A549 (cell line): ENCODE measurements around the gene POMT1. TPM values are rescaled to one million over a fixed set of nuclear protein-coding genes. Genes with fewer than 3 reads are reported as not detected.
"Not testable (repeated sequence)": the region's sequence is repeated elsewhere in the genome, so short reads cannot be mapped to it uniquely, and the experiment has no call there.

Experiments
- ATAC-seq, 2 experiments: fragments of 200-7000 bp in 1 of 2; fragments of >200 bp in 1 of 2; cut with Nextera tagmentation in 1 of 2; cut with Tn5 transposase in 1 of 2; 3 replicates each; pipeline versions ENCODE4 v1.8.0 to v1.9.1; 2018 to 2020; ENCODE audit warnings: mild to moderate bottlenecking in 1 of 2, moderate library complexity in 1 of 2
- CTCF ChIA-PET: fragments of 300-600 bp; sonication (Branson Sonifier 250); formaldehyde crosslinking; extraction: SDS; loops from one replicate; lab custom pipeline; 2021; ENCODE audit warnings: antibody characterized with exemption, inconsistent platforms; lab: Yijun Ruan, JAX
- POLR2A ChIA-PET: fragments of 350-600 bp; formaldehyde crosslinking; extraction: SDS; loops from one replicate; lab custom pipeline; 2021; ENCODE audit warnings: antibody characterized with exemption, inconsistent platforms; lab: Yijun Ruan, JAX
- DNase-seq, 2 experiments: peaks; one replicate each; pipeline versions ENCODE4 v3.0.0 to v3.0.0-alpha.2; 2011 to 2016; ENCODE audit warnings: low read depth in 1 of 2, low spot score in 1 of 2
- FAIRE-seq: peaks from 2 replicates; lab custom pipeline; 2011; peaks lifted over from hg19 to GRCh38; lab: Jason Lieb, UNC
- H3K27ac ChIP-seq, 2 experiments: fragments of >200 bp; sonication (Bioruptor Twin); formaldehyde crosslinking; 3 replicates each; pipeline ENCODE4 v1.5.1; 2016 to 2017
- H3K4me1 ChIP-seq: fragments of >200 bp; sonication (Bioruptor Twin); formaldehyde crosslinking; 3 replicates; pipeline ENCODE4 v1.6.1; 2016
- H3K4me2 ChIP-seq: fragments of >200 bp; sonication (Bioruptor Twin); formaldehyde crosslinking; 3 replicates; pipeline ENCODE4 v1.6.1; 2016
- H3K4me3 ChIP-seq: fragments of >200 bp; sonication (Bioruptor Twin); formaldehyde crosslinking; 3 replicates; pipeline ENCODE4 v1.5.1; 2016
- H3K9me3 ChIP-seq: fragments of >200 bp; sonication (Bioruptor Twin); formaldehyde crosslinking; 3 replicates; pipeline ENCODE4 v1.6.1; 2016
- ATOH8 ChIP-seq: fragments of 250-450 bp; sonication (Bioruptor Pico); IDR thresholded peaks from 2 replicates; pipeline ENCODE4 v1.5.0; 2020; ENCODE audit warnings: low read depth, mild to moderate bottlenecking, moderate library complexity
- CHD2 ChIP-seq: fragments of 150-350 bp; IDR thresholded peaks from 2 replicates; pipeline ENCODE4 v1.6.1; 2014; ENCODE audit warnings: low read length; ENCODE audit not compliant: partially characterized antibody
- CHD4 ChIP-seq: fragments of 200-600 bp; sonication (generic); IDR thresholded peaks from 2 replicates; pipeline ENCODE4 v1.6.1; 2016; ENCODE audit warnings: antibody characterized with exemption, mild to moderate bottlenecking, borderline replicate concordance
- EHMT2 ChIP-seq: fragments of 200-600 bp; sonication (generic); IDR thresholded peaks from 2 replicates; pipeline ENCODE4 v1.6.1; 2016; ENCODE audit warnings: antibody characterized with exemption, low read depth, mild to moderate bottlenecking, moderate library complexity
- FOSL2 ChIP-seq, 2 experiments: fragments of 450-650 bp in 1 of 2; fragments of >200 bp in 1 of 2; sonication (Bioruptor Twin) in 1 of 2; formaldehyde crosslinking; IDR thresholded peaks; 2 replicates each; pipeline versions ENCODE4 v1.5.0 to v1.6.1; 2016 to 2020; ENCODE audit warnings: mild to moderate bottlenecking in 1 of 2, moderate library complexity in 1 of 2
- FOXS1 ChIP-seq: fragments of 250-450 bp; sonication (Bioruptor Pico); IDR thresholded peaks from 2 replicates; pipeline ENCODE4 v1.5.0; 2020; ENCODE audit warnings: mild to moderate bottlenecking, moderate library complexity
- HDAC2 ChIP-seq: fragments of 200-600 bp; sonication (generic); IDR thresholded peaks from 2 replicates; pipeline ENCODE4 v1.6.1; 2016
- HOXB13 ChIP-seq: fragments of 250-450 bp; sonication (Bioruptor Pico); IDR thresholded peaks from 2 replicates; pipeline ENCODE4 v1.5.0; 2020; ENCODE audit warnings: low read depth, mild to moderate bottlenecking, moderate library complexity
- HOXB5 ChIP-seq: fragments of 250-450 bp; sonication (Bioruptor Pico); IDR thresholded peaks from 2 replicates; pipeline ENCODE4 v1.5.0; 2020; ENCODE audit warnings: mild to moderate bottlenecking, moderate library complexity
- KDM5A ChIP-seq: fragments of 200-600 bp; sonication (generic); IDR thresholded peaks from 2 replicates; pipeline ENCODE4 v1.6.1; 2016; ENCODE audit warnings: antibody characterized with exemption, mild to moderate bottlenecking
- MAZ ChIP-seq: fragments of 150-350 bp; IDR thresholded peaks from 2 replicates; pipeline ENCODE4 v1.6.1; 2014; ENCODE audit warnings: antibody characterized with exemption, low read depth, low read length, borderline replicate concordance
- MYC ChIP-seq: IDR thresholded peaks from 2 replicates; pipeline ENCODE4 v1.6.1; 2012; ENCODE audit warnings: mild to moderate bottlenecking, inconsistent platforms, low read length, improper control_type of control experiment, borderline replicate concordance
- NFE2L2 ChIP-seq: fragments of 150-350 bp; conservative IDR thresholded peaks from 2 replicates; pipeline ENCODE4 v1.6.1; 2014; ENCODE audit warnings: low read length
- NPAS2 ChIP-seq: fragments of 250-450 bp; sonication (Bioruptor Pico); IDR thresholded peaks from 2 replicates; pipeline ENCODE4 v1.8.0; 2022; ENCODE audit warnings: mild to moderate bottlenecking, moderate library complexity, borderline replicate concordance
- PBX3 ChIP-seq: IDR thresholded peaks from 2 replicates; pipeline ENCODE4 v1.6.1; 2012
- REST ChIP-seq: fragments of 200-600 bp; sonication (generic); IDR thresholded peaks from 2 replicates; pipeline ENCODE4 v1.6.1; 2016; ENCODE audit warnings: antibody characterized with exemption, mild to moderate bottlenecking, moderate library complexity
- RNF2 ChIP-seq: fragments of 200-600 bp; sonication (generic); IDR thresholded peaks from 2 replicates; pipeline ENCODE4 v1.6.1; 2016; ENCODE audit warnings: low read depth, mild to moderate bottlenecking, antibody characterized with exemption, moderate library complexity, borderline replicate concordance
- SREBF2 ChIP-seq: fragments of 450-650 bp; IDR thresholded peaks from 2 replicates; pipeline ENCODE4 v1.6.1; 2014; ENCODE audit warnings: mild to moderate bottlenecking, moderate library complexity
- TP53 ChIP-seq: fragments of 250-450 bp; sonication (Bioruptor Pico); IDR thresholded peaks from 2 replicates; pipeline ENCODE4 v1.5.0; 2021; ENCODE audit warnings: mild to moderate bottlenecking, moderate library complexity
- ZSCAN20 ChIP-seq: fragments of 250-450 bp; sonication (Bioruptor Pico); IDR thresholded peaks from 2 replicates; pipeline ENCODE4 v1.8.0; 2022; ENCODE audit warnings: mild to moderate bottlenecking, moderate library complexity
- WGBS: methylation state at CpG from one replicate; pipeline ENCODE4 v1.1.6; 2017; ENCODE audit errors: missing lambda C conversion rate; 5-methylcytosine and 5-hydroxymethylcytosine counted together
- polyA plus RNA-seq, 4 experiments: library from polyadenylated mRNA; depleted of rRNA in 3 of 4; stranded (reverse); fragments of >200 nt; fragmentation: RNase III in 1 of 4; extraction: RNeasy Plus Mini Kit Qiagen cat#74134 plus additional on column Dnase treatment in 1 of 4; gene quantifications; 2 replicates in 3 of 4; 3 replicates in 1 of 4; pipeline ENCODE4 v1.2.3, GENCODE V29; 2011 to 2017
- TF ChIP-seq, protein P1 (sequence below): fragments of >200 bp; sonication (Bioruptor Twin); formaldehyde crosslinking; IDR thresholded peaks from 3 replicates; pipeline ENCODE4 v1.5.1; 2016

POMT1 gene
- polyA plus RNA-seq, 2 of the 4 experiments (the other 2 are of a cell fraction) = 16.5 to 17.7 TPM

DNA sequence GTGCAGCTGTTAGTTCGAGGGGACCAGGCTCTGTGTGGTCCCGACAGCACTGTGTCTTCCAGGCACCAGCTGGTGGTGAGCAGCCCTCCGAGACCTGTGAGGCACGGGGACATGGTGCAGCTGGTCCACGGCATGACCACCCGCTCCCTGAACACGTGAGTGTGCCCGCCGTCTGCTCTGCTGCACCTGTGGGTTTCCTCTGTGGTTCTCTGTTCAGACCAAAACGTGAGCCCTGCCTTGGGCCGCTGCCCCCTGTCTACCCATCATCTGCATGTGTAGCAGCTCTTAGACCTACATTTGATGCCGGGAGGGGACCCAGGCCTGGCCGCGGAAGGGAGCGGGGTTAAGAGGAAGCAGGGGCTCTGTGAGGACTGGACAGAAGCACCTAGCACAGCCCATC, 10.5 kb downstream of the POMT1 start:
- POLR2A ChIA-PET = no interaction called here
- Histone ChIP-seq H3K4me2 (no peak overlapping the region), H3K27ac (no peak overlapping the region)
- FAIRE-seq (no peak), DNase-seq (no peak)
- WGBS = 91% methylated on average over 15 of the region's 15 CpGs
- TF ChIP-seq CHD2 (no peak), KDM5A (no peak), FOSL2 (IDR thresholded peaks at IDR 0.05) (no peak), FOSL2 (CRISPR knock-in tag; IDR thresholded peaks at IDR 0.05) (no peak), MYC (no peak), HOXB13 (CRISPR knock-in tag) (no peak), NFE2L2 (no peak), HOXB5 (no peak), REST (no peak), NPAS2 (CRISPR knock-in tag) (no peak)
- TF ChIP-seq, all 56 proteins: peak for 0
- no peaks in the 10 kb centered on the region for H3K9me3 ChIP-seq
- no peak for ATAC-seq
- no peak overlapping the region for H3K4me3 ChIP-seq
- no peaks in the 10 kb centered on the region for H3K4me1 ChIP-seq
- CTCF ChIA-PET = interaction anchor here (0.9 kb wide), 2 partner anchors 15 to 23 kb away, joined by 3 read pairs; no protein-coding TSS in a partner anchor

DNA sequence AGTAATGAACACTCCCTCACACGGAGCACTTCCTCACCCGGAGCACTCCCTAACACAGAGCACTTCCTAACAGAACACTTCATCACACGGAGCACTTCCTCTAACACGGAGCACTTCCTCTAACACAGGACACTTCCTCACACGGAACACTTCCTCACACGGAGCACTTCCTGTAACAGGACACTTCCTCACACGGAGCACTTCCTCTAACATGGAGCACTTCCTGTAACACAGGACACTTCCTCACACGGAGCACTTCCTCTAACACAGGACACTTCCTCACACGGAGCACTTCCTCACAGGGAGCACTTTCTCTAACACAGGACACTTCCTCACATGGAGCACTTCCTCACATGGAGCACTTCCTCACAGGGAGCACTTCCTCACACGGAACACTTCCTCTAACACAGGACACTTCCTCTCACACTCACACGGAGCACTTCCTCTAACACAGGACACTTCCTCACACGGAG, 12.9 kb downstream of the POMT1 start:
- WGBS = 90% methylated on average over 7 of the region's 12 CpGs
- CTCF ChIA-PET, ATAC-seq, H3K4me1 ChIP-seq, FAIRE-seq, POLR2A ChIA-PET, DNase-seq, H3K4me2 ChIP-seq, H3K9me3 ChIP-seq, H3K4me3 ChIP-seq, H3K27ac ChIP-seq: not testable (repeated sequence)

GRCh38 chr9:131516100-131516499, 13.4 kb downstream of the POMT1 start:
- ATAC-seq (no peak), FAIRE-seq (no peak)
- POLR2A ChIA-PET = no interaction called here
- 87% methylated on average over 14 of the region's 15 CpGs for WGBS
- TF ChIP-seq RNF2 (no peak), HOXB5 (no peak), KDM5A (no peak), HDAC2 (no peak), PBX3 (no peak), TP53 (no peak), CHD2 (no peak), CHD4 (no peak), ATOH8 (CRISPR knock-in tag) (no peak), MAZ (no peak), ZSCAN20 (CRISPR knock-in tag) (no peak), SREBF2 (no peak), HOXB13 (CRISPR knock-in tag) (no peak), MYC (no peak), EHMT2 (no peak), FOXS1 (no peak), FOSL2 (IDR thresholded peaks at IDR 0.05) (no peak), FOSL2 (CRISPR knock-in tag; IDR thresholded peaks at IDR 0.05) (no peak), NPAS2 (CRISPR knock-in tag) (no peak)
- TF ChIP-seq, protein P1, sequence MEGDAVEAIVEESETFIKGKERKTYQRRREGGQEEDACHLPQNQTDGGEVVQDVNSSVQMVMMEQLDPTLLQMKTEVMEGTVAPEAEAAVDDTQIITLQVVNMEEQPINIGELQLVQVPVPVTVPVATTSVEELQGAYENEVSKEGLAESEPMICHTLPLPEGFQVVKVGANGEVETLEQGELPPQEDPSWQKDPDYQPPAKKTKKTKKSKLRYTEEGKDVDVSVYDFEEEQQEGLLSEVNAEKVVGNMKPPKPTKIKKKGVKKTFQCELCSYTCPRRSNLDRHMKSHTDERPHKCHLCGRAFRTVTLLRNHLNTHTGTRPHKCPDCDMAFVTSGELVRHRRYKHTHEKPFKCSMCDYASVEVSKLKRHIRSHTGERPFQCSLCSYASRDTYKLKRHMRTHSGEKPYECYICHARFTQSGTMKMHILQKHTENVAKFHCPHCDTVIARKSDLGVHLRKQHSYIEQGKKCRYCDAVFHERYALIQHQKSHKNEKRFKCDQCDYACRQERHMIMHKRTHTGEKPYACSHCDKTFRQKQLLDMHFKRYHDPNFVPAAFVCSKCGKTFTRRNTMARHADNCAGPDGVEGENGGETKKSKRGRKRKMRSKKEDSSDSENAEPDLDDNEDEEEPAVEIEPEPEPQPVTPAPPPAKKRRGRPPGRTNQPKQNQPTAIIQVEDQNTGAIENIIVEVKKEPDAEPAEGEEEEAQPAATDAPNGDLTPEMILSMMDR = no peak
- TF ChIP-seq, all 56 proteins: peak for 0
- Histone ChIP-seq H3K9me3 (no peaks in the 10 kb centered on the region), H3K27ac (no peak overlapping the region), H3K4me3 (no peak overlapping the region), H3K4me1 (no peaks in the 10 kb centered on the region), H3K4me2 (no peak overlapping the region)
- DNase-seq = no peak
- CTCF ChIA-PET = no interaction called here
